GM21381 (cell line): ENCODE data around the gene TBCD.

ENCODE experiments used
- ATAC-seq: cut with Tn5 transposase; IDR thresholded peaks from one replicate; pipeline ENCODE4 v1.9.1; 2021; ENCODE audit warnings: mild to moderate bottlenecking, moderate library complexity; ENCODE audit not compliant: unreplicated experiment

Gene TBCD

GRCh38 chr17:82751571-82752370 is at the start of gene TBCD:
TBCD (plus strand) TSS chr17:82752065; CDS start chr17:82752194, 129 bp downstream.
- ATAC-seq, result peak; percentile 76

GRCh38 chr17:82702231-82702927 is 49.5 kb upstream of the TBCD start:
- no peak for ATAC-seq

GRCh38 chr17:82703036-82703745 is 48.7 kb upstream of the TBCD start:
- no peak for ATAC-seq

- ATAC-seq, result no peak
These were observed 47.7 kb upstream of the TBCD start for GRCh38 chr17:82703935-82704865.

- ATAC-seq, result no peak
These were observed 47.0 kb upstream of the TBCD start for GRCh38 chr17:82704886-82705285.

- no peak for ATAC-seq
These were observed 46.1 kb upstream of the TBCD start for GRCh38 chr17:82705756-82706155.

GRCh38 chr17:82709024-82709675 is 42.7 kb upstream of the TBCD start:
- ATAC-seq, result no peak

DNA sequence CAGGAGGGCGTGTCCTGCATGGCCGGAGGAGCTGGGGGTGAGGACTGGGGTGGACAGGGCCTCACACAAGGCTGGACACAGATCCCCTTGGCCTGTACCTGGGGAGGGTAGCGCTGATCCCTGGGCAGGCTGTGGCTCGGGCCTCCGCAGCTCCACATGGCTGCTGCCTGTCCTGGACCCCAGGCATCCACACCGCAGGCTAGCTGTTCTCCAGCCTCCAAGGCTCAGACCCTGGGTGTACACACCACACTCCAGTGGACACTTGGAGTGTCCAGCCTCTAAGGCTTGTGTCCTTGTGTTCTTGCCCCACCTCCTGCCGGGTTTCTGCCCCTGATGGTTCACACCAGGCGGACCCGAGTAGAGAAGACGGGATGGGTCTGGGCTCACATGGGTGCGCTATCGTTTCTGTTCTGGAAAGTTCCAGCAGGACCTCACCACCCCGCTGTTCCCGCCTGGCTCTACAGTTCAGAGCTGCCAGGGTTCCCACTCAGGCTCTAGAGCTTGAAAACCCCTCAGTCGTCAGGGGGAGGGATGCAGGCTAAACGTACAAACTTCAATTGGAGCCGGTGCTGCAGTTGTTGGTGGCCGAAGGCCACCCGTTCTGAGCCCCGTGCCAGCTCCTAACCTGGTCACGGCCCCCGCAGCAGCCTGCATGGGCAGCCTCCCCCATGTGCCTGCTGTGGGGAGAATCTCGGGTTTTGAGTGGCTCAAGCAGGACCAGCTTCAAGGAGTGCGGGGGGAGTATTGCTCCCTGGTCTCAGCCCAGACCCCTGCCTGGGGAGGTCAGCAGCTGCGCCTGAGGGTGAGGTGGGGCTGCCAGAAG is 42.0 kb upstream of the TBCD start:
- no peak for ATAC-seq

DNA sequence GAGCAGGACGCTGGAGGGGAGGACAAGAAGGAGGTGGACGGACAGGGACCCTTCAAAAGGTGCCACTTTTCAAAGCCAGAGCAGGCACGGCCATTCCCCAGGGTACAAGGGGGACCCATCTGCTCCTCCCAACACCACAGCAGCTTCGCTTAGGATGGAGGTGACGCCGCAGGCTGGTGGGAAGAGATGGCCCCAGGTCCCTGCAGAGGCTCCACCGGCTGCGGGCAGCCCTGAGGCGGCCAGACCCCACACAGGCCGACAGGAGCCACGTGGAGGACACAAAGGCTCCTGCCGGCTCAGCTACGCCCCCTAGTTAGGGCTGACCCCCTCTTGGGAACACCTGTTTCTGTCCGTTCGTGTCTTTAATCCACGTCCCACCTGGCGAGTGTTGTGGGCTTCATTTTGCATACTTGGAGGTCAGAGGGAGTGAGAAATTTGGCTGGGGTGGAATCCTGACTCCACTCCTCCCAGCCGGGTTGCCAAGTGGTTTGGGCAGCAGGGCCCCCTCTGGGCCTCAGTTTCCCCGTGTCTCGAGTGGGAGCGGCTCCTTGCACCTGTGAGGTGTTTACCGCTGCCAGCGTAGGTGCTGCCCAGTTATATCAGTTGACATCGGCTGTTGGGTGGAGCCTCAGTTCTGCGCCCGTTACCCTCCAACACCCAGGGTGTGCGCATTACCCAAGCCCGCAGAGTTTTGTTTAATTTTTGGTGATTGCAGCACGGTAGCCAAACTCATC is 41.2 kb upstream of the TBCD start:
- no peak for ATAC-seq

DNA sequence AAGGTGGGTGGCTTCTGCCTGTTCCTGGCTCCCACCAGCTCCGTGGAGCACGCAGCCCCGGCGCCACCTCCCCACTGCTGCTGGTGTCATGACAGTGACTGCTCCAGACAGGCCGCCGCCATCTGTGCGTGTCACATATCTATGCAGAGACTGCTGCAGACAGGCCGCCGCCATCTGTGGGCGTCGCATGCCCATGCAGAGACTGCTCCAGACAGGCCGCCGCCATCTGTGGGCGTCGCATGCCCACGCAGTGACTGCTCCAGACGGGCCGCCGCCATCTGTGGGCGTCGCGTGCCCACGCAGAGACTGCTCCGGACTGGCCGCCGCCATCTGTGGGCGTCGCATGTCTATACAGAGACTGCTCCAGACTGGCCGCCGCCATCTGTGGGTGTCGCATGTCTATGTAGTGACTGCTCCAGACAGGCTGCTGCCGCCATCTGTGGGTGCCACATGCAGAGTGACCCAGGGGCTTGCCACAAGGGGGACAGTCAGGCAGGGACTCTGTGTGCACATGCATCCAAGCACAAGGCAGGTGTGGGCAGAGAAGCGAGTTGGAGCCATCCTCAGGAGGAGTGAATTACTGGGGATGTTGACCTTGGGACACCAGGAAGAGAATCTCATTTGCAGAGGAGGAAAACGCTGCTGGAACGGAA is 38.7 kb upstream of the TBCD start:
- ATAC-seq, result no peak

- ATAC-seq, result peak; percentile 76
These were observed 35.5 kb upstream of the TBCD start, which contains the start of gene FN3KRP for GRCh38 chr17:82716203-82717010. FN3KRP (plus strand) TSS chr17:82716706; CDS start chr17:82716756, 50 bp downstream.

DNA sequence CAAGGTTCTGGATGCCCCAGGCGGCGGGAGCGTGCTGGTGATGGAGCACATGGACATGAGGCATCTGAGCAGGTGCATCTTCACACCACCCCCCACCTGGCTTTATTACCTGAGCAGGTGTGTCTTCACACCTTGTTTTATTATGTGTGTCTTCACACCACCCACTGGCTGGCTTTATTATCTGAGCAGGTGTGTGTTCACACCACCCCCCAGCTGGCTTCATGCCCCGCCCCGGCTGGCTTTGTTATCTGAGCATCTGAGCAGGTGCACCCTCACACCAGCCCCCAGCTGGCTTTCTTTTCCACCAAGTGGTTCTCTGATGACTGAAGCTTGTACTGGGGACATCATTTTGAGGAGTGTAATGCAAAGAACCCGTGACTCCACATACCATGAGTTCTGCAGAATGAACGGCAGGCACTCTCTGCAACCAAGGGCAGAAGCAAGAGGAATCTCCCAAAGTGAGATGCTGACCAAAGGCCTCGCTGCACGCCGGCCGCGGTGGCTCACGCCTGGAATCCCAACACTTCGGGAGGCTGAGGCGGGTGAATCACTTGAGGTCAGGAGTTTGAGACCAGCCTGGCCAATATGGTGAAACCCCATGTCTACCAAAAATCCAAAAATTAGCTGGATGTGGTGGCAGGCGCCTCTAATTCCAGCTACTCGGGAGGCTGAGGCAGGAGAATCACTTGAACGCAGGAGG is 32.7 kb upstream of the TBCD start:
- no peak for ATAC-seq

DNA sequence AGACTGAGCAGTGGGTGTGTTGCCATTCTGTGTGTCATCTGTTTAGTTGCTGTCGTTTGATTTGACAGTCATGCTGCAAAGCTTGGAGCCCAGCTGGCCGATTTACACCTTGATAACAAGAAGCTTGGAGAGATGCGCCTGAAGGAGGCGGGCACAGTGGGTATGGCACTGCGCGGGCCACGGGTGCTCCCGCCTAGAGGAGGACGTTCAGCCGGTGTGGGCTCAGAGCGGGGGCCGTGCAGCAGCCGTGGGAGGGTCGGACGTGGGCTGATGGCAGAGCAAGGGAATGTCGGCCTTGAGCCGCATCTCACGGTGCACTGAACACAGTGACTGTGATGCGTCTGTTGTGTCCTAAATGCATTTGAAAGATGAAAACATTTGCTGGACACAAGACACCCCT is 31.7 kb upstream of the TBCD start:
- no peak for ATAC-seq

GRCh38 chr17:82722341-82723013 is 29.4 kb upstream of the TBCD start:
- no peak for ATAC-seq

DNA sequence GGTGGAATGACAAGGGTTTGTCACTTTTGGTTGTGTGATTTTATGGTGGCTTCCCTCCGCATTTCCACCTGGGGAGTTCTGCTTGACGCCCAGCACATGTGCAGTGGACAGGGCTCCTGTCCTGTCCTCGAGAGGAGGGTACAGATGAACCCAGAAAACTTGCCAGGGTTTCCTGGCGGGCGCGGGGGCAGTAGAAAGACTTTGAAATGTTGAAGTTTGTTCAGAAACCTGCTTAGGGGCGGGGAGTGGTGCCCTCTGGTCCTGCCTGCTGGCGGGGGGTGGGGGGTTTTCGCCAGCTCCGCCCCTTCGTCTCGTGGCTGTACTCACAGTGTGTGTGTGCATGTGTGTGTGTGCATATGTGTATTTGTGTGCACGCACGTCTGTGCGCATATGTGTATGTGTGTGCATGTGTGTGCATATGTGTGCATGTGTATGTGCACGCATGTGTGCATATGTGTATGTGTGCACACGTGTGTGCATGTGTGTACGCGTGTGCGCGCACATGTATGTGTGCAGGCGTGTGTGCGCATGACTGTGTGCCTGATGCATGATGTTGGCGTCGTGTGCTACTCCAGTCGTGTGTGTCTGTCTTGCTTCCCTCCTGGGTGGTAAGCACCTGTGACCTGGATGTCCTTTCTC is 28.6 kb upstream of the TBCD start:
- ATAC-seq, result no peak
